ELF-1 (cell line): ENCODE measurements around the gene FAH.
A peak's percentile ranks its signal among the peaks of the same experiment; 100 is the strongest.

Source experiments
- DNase-seq: peaks from one replicate; pipeline ENCODE4 v3.0.0-alpha.2; 2016; ENCODE audit warnings: low read depth, low spot score

FAH gene

GRCh38 chr15:80199366-80199765 is 46.6 kb downstream of the FAH start:
- peak; percentile 55 for DNase-seq

GRCh38 chr15:80199869-80200268 is 47.1 kb downstream of the FAH start:
- no peak for DNase-seq

GRCh38 chr15:80201256-80202015 is 48.6 kb downstream of the FAH start:
- no peak for DNase-seq

GRCh38 chr15:80202016-80202315 is 49.2 kb downstream of the FAH start:
- no peak for DNase-seq

GRCh38 chr15:80202641-80203360 is 50.0 kb downstream of the FAH start:
- no peak for DNase-seq

- DNase-seq, result no peak
These were observed 50.6 kb downstream of the FAH start for GRCh38 chr15:80203361-80203885.

GRCh38 chr15:80204231-80204630 is 51.4 kb downstream of the FAH start:
- DNase-seq, result no peak

GRCh38 chr15:80207887-80208286 is 55.1 kb downstream of the FAH start:
- DNase-seq, result no peak

- DNase-seq, result peak; percentile 44
These were observed 56.2 kb downstream of the FAH start for GRCh38 chr15:80208758-80209734.

- DNase-seq, result no peak
These were observed 58.1 kb downstream of the FAH start for GRCh38 chr15:80210611-80211573.

GRCh38 chr15:80211976-80212375 is 59.2 kb downstream of the FAH start:
- no peak for DNase-seq

GRCh38 chr15:80214910-80215309 is 62.1 kb downstream of the FAH start:
- no peak for DNase-seq

- no peak for DNase-seq
These were observed 63.3 kb downstream of the FAH start for GRCh38 chr15:80216141-80216540.

- DNase-seq, result no peak
These were observed 64.1 kb downstream of the FAH start for GRCh38 chr15:80216911-80217310.

GRCh38 chr15:80217327-80217900 is 64.6 kb downstream of the FAH start:
- no peak for DNase-seq

GRCh38 chr15:80219955-80220354 is 67.2 kb downstream of the FAH start:
- no peak for DNase-seq

- DNase-seq, result no peak
These were observed 76.3 kb downstream of the FAH start for GRCh38 chr15:80228959-80229610.

GRCh38 chr15:80231371-80231770 is 78.6 kb downstream of the FAH start:
- DNase-seq, result no peak

GRCh38 chr15:80233581-80233980 is 80.8 kb downstream of the FAH start:
- DNase-seq, result peak; percentile 38

GRCh38 chr15:80234883-80235282 is 82.1 kb downstream of the FAH start:
- peak; percentile 69 for DNase-seq
